Prostate gland (tissue), 2 donors: ENCODE data around the gene ADH5.
"Not testable (repeated sequence)": the region's sequence is repeated elsewhere in the genome, so short reads cannot be mapped to it uniquely, and the experiment has no call there.

Source experiments
- POLR2A ChIP-seq: fragments of 450-650 bp; IDR thresholded peaks from one replicate; pipeline ENCODE4 v1.6.1; 2016; ENCODE audit warnings: antibody characterized with exemption, mild to moderate bottlenecking
- POLR2AphosphoS5 ChIP-seq: sonication (generic); formaldehyde crosslinking; IDR thresholded peaks from one replicate; pipeline ENCODE4 v1.6.1; 2017; ENCODE audit warnings: antibody characterized with exemption
- TF ChIP-seq, protein P1 (sequence below), 4 experiments: fragments of 200-600 bp in 2 of 4; fragments of 450-650 bp in 2 of 4; sonication (generic) in 2 of 4; IDR thresholded peaks; 1 replicate in 3 of 4; 2 replicates in 1 of 4; pipeline ENCODE4 v1.5.1; 2016 to 2019; ENCODE audit warnings: antibody characterized with exemption in 4 of 4, mild to moderate bottlenecking in 2 of 4, moderate library complexity in 2 of 4

DNA sequence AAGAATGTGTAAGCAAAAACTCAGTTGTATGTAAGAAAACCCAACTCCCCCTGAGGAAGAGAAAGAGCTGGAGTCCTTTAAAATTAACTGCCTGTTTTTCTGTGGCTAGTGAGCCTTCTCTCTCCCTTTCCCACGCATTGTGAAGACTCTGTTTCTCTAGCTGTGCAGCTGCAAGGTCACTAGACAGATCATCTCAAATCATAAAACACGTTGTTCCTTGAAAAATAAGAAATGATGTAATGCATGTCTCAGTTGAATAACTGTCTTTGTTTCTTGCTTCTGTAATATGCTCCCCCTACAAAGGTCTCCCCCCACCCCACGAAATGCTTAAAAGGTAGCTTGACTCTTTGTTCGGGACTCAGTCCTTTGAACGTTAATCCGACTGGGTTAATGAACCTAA lies 7.7 kb downstream of the ADH5 start:
- TF ChIP-seq, protein P1, sequence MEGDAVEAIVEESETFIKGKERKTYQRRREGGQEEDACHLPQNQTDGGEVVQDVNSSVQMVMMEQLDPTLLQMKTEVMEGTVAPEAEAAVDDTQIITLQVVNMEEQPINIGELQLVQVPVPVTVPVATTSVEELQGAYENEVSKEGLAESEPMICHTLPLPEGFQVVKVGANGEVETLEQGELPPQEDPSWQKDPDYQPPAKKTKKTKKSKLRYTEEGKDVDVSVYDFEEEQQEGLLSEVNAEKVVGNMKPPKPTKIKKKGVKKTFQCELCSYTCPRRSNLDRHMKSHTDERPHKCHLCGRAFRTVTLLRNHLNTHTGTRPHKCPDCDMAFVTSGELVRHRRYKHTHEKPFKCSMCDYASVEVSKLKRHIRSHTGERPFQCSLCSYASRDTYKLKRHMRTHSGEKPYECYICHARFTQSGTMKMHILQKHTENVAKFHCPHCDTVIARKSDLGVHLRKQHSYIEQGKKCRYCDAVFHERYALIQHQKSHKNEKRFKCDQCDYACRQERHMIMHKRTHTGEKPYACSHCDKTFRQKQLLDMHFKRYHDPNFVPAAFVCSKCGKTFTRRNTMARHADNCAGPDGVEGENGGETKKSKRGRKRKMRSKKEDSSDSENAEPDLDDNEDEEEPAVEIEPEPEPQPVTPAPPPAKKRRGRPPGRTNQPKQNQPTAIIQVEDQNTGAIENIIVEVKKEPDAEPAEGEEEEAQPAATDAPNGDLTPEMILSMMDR (IDR thresholded peaks at IDR 0.05): not testable (repeated sequence)
- TF ChIP-seq POLR2A, POLR2AphosphoS5: not testable (repeated sequence)
